ENCODE measurements around the gene GLRX2.

- TF ChIP-seq CTCF (IDR thresholded peaks at IDR 0.05) (no peak), POLR2A (IDR thresholded peaks at IDR 0.05) (no peak)
These were observed 8.2 kb upstream of the GLRX2 start for GRCh38 chr1:193113258-193113991.
